Loucy (cell line): ENCODE measurements around the gene FAM186B.

Experiments
- EZH2phosphoT487 ChIP-seq: fragments of 200-600 bp; IDR thresholded peaks from 2 replicates; pipeline ENCODE4 v1.6.1; 2018; ENCODE audit warnings: antibody characterized with exemption, mild to moderate bottlenecking, moderate library complexity, borderline replicate concordance
- TF ChIP-seq, protein P1 (sequence below): fragments of 200-600 bp; sonication (generic); conservative IDR thresholded peaks from 2 replicates; pipeline ENCODE4 v1.5.1; 2014; ENCODE audit warnings: mild to moderate bottlenecking, antibody characterized with exemption, low read length

GRCh38 chr12:49558526-49558925, 46.9 kb downstream of the FAM186B start:
- TF ChIP-seq, protein P1, sequence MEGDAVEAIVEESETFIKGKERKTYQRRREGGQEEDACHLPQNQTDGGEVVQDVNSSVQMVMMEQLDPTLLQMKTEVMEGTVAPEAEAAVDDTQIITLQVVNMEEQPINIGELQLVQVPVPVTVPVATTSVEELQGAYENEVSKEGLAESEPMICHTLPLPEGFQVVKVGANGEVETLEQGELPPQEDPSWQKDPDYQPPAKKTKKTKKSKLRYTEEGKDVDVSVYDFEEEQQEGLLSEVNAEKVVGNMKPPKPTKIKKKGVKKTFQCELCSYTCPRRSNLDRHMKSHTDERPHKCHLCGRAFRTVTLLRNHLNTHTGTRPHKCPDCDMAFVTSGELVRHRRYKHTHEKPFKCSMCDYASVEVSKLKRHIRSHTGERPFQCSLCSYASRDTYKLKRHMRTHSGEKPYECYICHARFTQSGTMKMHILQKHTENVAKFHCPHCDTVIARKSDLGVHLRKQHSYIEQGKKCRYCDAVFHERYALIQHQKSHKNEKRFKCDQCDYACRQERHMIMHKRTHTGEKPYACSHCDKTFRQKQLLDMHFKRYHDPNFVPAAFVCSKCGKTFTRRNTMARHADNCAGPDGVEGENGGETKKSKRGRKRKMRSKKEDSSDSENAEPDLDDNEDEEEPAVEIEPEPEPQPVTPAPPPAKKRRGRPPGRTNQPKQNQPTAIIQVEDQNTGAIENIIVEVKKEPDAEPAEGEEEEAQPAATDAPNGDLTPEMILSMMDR, result no peak
- no peak for TF ChIP-seq EZH2phosphoT487
